Measurements from ENCODE around the gene SUSD1.
"Not testable (repeated sequence)": the region's sequence is repeated elsewhere in the genome, so short reads cannot be mapped to it uniquely, and the experiment has no call there.

SUSD1 gene

GRCh38 chr9:112174965-112175795 is at the start of gene SUSD1:
SUSD1 (minus strand) TSS chr9:112175297; CDS start chr9:112175235, 62 bp downstream.
- DNase-seq: peak; percentile 10 to 48

DNA sequence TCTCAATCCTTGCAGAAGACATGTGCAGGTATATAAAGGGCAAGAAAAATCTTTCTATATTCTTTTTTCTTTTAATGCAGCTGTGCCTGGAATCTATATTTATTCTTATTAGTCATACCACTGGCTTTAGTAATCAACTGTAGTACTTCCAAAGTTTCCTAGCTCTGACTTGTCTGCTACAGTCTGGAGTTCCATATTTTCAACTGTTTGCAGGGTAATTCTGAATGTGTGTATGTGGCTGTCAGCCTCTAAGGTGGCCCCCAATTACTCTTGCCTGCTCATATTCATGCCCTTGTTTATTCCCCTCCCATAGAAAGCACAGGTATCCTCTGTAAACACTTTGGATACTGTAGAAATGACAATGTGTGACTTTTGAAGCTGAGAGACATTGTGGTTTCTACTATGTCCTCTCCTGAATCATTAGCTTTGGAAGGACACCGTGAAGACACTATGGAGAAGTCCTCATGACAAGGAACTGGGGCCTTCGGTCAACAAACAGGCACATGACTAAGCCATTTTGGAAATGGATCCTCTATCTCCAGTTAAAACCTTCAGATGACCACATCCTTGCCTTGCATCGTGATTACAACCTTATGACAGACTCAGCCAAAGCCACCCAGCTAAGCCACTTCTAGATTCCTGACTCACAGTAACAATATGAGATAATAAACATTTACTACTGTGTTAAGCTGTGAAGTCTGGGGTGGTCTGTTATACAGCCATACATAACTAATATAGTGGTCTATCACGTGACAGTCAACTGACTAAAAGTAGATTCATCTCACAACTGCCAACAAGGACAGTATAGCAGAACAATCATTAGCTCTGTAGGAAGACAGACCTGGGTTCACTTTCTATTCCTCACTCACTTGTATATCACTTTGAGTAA is 49.5 kb upstream of the SUSD1 start:
- peak; percentile 55 to 76 for DNase-seq

GRCh38 chr9:112218908-112219307 is 43.8 kb upstream of the SUSD1 start:
- no peak for DNase-seq

DNA sequence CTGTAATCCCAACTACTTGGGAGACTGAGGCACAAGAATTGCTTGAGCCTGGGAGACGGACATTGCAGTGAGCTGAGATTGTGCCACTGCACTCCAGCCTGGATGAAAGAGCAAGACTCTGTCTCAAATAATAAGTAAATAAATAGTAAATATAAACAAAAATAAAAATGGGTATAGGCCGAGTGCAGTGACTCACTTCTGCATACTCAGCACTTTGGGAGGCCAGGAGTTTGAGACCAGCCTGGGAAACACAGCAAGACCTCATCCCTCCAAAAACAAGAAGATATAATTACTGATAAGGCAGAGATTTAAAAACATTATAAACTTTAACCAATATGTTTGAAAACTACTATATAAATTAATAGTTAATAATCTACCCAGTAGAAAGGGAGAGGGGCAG is 37.8 kb upstream of the SUSD1 start:
- no peak for DNase-seq

DNA sequence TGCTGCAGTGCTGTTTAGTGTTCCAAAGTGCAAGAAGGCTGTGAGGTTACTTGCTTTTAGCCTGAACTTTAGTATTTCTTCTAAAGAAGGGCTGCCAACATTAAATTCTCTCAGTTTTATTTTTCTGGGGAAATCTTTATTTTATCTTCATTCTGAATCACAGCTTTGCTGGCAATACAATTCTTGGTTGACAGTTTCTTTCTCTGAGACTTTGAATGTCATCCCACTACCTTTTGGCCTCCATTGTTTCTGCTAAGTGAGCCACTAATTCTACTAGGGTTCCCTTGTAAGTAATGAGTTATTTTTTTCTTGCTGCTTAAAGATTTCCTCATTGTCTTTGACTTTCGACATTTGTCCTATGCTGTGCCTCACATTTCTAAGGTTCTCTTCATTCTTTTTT is 32.4 kb upstream of the SUSD1 start:
- no peak for DNase-seq

GRCh38 chr9:112203536-112203935 is 28.4 kb upstream of the SUSD1 start:
- DNase-seq: no peak

- DNase-seq: no peak
Observed at GRCh38 chr9:112200711-112201110, 25.6 kb upstream of the SUSD1 start.

DNA sequence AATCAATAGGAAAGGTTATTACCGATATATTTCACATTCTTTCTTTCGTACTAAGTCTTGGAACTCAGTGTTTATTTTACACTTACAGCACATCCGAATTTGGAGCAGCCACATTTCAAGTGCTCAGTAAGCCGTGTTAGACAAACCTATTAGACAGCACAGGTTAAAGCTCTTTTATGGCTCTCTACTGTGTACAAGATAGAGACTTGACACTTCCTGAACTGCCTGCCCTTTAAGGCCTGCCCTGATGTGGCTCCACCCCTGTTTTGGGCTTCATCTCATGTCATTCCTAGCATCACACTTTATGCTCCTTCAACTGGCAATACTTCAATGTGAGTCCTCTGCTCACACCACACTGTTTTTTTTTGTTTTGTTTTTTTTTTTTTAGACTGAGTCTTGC is 23.5 kb upstream of the SUSD1 start:
- DNase-seq: no peak

DNA sequence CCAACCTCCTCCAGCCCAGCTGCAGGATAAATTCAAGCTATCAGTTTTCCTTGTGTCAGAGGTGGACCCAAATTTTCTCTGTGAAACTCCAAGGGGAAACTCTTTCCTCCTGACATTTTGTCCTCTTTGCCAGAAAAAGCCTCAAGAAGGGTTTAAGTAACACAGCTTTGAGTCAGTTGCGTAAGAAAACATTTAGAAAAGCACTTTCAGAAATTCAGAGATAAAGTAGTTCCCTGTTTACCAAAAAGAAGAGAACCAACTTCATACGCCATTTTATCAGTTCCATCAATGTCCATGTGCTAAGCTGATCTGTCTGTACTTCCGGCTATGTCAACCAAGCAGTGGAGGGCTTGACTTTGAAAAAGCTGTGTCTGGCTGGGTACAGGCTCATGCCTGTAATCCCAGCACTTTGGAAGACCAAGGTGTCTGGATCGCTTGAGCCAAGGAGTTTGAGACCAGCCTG is 19.9 kb upstream of the SUSD1 start:
- DNase-seq: peak; percentile 56 to 62

- peak; percentile 58 to 68 for DNase-seq
Observed at GRCh38 chr9:112193572-112194288, 18.6 kb upstream of the SUSD1 start.

- DNase-seq: not testable (repeated sequence)
Observed at GRCh38 chr9:112190320-112190719, 15.2 kb upstream of the SUSD1 start.

DNA sequence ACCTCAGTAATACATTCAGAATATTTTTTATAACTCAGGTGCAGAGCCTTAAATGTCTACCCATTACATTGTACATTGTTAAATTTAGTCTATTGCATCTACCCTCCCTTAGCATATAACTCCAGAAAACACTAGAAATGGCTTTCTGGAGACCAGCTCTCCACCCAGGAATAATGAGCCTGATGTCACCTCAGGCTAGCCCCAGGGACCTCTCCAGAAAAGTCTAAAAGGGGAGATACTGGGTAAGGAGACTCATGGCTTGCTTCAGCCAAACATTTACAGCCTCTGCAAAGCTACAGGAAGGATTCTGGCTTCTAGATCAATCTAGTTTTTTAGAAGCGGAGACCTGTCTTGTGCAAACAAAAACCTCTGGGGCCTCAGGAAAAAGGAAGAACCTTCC is 13.8 kb upstream of the SUSD1 start:
- DNase-seq: no peak

- no peak for DNase-seq
Observed at GRCh38 chr9:112187404-112187803, 12.3 kb upstream of the SUSD1 start.

- no peak for DNase-seq
Observed at GRCh38 chr9:112186695-112187094, 11.6 kb upstream of the SUSD1 start.

DNA sequence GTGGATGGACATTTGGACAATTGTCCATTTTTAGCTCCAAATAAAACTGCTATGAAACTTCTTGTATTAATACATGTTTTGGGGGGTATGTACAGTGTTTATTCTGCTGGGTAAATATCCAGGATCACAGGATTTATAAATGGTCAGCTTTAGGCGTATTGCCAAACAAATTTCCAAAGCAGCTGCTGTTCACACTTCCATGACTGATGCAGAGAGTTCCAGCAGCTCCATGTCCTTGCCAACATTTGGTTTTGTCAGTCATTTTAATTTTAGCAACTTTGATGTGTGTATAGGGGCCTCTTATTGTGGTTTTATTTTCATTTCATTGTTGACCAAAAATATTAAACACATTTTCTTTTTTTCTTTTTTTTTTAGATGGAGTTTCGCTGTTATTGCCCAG is 9.8 kb upstream of the SUSD1 start:
- DNase-seq: no peak

- DNase-seq: no peak
Observed at GRCh38 chr9:112184221-112184620, 9.1 kb upstream of the SUSD1 start.

DNA sequence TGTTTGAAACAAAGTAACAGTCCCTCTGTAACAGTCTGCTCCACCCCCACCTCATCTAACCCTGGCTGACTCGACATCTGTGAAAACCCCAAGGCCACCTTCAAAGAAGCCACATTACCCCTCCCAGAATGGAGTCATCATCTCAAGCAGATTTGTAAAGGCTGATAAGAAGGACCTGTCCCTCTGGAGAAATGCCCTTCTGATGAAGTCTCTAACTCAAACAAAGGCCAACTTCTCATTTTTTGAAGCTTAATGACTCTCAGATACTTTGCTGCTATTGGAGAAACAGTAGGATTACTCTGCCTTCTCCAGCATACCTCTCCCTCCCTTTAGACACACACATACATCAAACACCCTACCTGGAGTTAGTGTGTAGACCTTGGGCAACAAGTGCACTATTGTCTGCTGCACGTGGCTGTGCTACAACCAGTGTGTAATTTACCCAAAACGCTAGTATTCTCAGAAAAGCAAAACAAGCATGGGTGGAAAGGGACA is 5.3 kb upstream of the SUSD1 start:
- peak in 1 of 2 donors; percentile 28 for DNase-seq

DNA sequence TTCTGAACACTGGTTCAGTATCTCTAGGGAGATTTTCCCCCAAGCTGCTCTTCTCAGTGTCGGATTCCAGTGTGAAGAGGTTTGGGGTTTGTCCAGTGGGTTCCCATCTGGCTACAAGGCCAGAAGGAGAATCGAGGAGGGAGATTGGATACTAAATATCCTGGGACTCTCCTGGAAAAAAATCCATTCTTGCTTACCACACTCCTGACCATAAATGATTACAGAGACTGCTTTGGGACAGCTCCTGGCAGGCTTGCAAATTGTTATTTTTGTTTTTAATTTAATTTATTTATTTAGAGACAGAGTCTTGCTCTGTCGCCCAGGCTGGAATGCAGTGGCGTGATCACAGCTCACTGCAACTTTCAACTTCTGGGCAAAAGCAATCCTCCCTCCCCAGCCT is 4.7 kb upstream of the SUSD1 start:
- DNase-seq: no peak

- DNase-seq: peak; percentile 25 to 59
Observed at GRCh38 chr9:112176524-112176923, 1.4 kb upstream of the SUSD1 start.

- no peak for DNase-seq
Observed at GRCh38 chr9:112175796-112176315, 759 bp upstream of the SUSD1 start.

- peak; percentile 52 to 76 for DNase-seq
Observed at GRCh38 chr9:112174222-112174964, 704 bp downstream of the SUSD1 start.

Data from inflammatory macrophage treated with lipopolysaccharide for 1 hour (primary cell).